H1 (cell line): ENCODE results near the gene GLO1. TPM values are rescaled to one million over a fixed set of nuclear protein-coding genes. Genes with fewer than 3 reads are reported as not detected.

Experiments
- CTCF ChIA-PET: fragments of 300-600 bp; sonication (Branson Sonifier 250); formaldehyde crosslinking; loops from one replicate; lab custom pipeline; 2021; ENCODE audit not compliant: partially characterized antibody; lab: Charles Lee
- POLR2A ChIA-PET: fragments of 300-600 bp; sonication (Branson Sonifier 250); formaldehyde crosslinking; loops from one replicate; lab custom pipeline; 2021; ENCODE audit warnings: inconsistent platforms; ENCODE audit not compliant: partially characterized antibody; lab: Charles Lee
- DNase-seq, 2 experiments: peaks; one replicate each; pipeline versions ENCODE4 v3.0.0 to v3.0.0-alpha.2; 2010 to 2022; ENCODE audit warnings: low spot score in 2 of 2, low read depth in 1 of 2, mixed read lengths in 1 of 2
- FAIRE-seq: peaks from 2 replicates; lab custom pipeline; 2011; peaks lifted over from hg19 to GRCh38; lab: Jason Lieb, UNC
- H2AFZ ChIP-seq: 2 replicates; pipeline ENCODE4 v1.8.1; 2012; ENCODE audit warnings: low read length, inconsistent platforms
- H2AK5ac ChIP-seq: 2 replicates; pipeline ENCODE4 v1.6.1; 2013; ENCODE audit warnings: low read depth, low read length
- H2BK120ac ChIP-seq: replicated peaks from 2 replicates; pipeline ENCODE3; 2013; ENCODE audit warnings: low read depth, low read length, inconsistent platforms
- H2BK12ac ChIP-seq: 2 replicates; pipeline ENCODE4 v1.6.1; 2013; ENCODE audit warnings: low read depth, low read length
- H2BK15ac ChIP-seq: 2 replicates; pipeline ENCODE4 v1.6.1; 2013; ENCODE audit warnings: low read length
- H2BK20ac ChIP-seq: 2 replicates; pipeline ENCODE4 v1.6.1; 2013; ENCODE audit warnings: low read length
- H2BK5ac ChIP-seq: 2 replicates; pipeline ENCODE4 v1.6.1; 2013; ENCODE audit warnings: low read depth, low read length
- H3K14ac ChIP-seq: 2 replicates; pipeline ENCODE4 v1.6.1; 2013; ENCODE audit warnings: inconsistent platforms; ENCODE audit not compliant: insufficient read length
- H3K18ac ChIP-seq: 2 replicates; pipeline ENCODE4 v1.6.1; 2013; ENCODE audit warnings: low read length; ENCODE audit errors: extremely low read depth
- H3K23ac ChIP-seq: 2 replicates; pipeline ENCODE4 v1.6.1; 2013; ENCODE audit warnings: inconsistent platforms; ENCODE audit not compliant: insufficient read length
- H3K23me2 ChIP-seq: 2 replicates; pipeline ENCODE4 v1.6.1; 2013; ENCODE audit warnings: low read depth, low read length
- H3K27ac ChIP-seq: 2 replicates; pipeline ENCODE4 v1.6.1; 2011; ENCODE audit warnings: low read depth, low read length, inconsistent platforms
- H3K27me3 ChIP-seq, 4 experiments: replicated peaks in 1 of 4; 1 replicate in 1 of 4; 2 replicates in 3 of 4; pipeline versions ENCODE4 v1.6.1 to v1.8.1; 2011 to 2013; ENCODE audit warnings: low read length in 3 of 4, mild to moderate bottlenecking in 3 of 4, inconsistent platforms in 2 of 4, mixed read lengths in 2 of 4, moderate library complexity in 1 of 4; ENCODE audit not compliant: control insufficient read depth in 3 of 4, insufficient read depth in 3 of 4; ENCODE audit errors: extremely low read depth in 1 of 4
- H3K36me3 ChIP-seq, 4 experiments: 2 replicates each; pipeline versions ENCODE4 v1.6.1 to v1.8.1; 2011 to 2013; ENCODE audit warnings: mild to moderate bottlenecking in 4 of 4, low read length in 3 of 4, moderate library complexity in 2 of 4, control low read depth in 1 of 4, inconsistent platforms in 1 of 4; ENCODE audit not compliant: insufficient read depth in 4 of 4, control insufficient read depth in 2 of 4
- H3K4ac ChIP-seq: replicated peaks from 2 replicates; pipeline ENCODE3; 2013; ENCODE audit warnings: low read length, low read depth, mixed read lengths, inconsistent platforms; ENCODE audit not compliant: insufficient read length
- H3K4me1 ChIP-seq, 4 experiments: replicated peaks in 1 of 4; 1 replicate in 1 of 4; 2 replicates in 3 of 4; pipeline versions ENCODE4 v1.6.1 to v1.8.1; 2011 to 2013; ENCODE audit warnings: low read length in 3 of 4, inconsistent platforms in 2 of 4, mixed read lengths in 1 of 4; ENCODE audit not compliant: insufficient read depth in 4 of 4, control insufficient read depth in 3 of 4
- H3K4me2 ChIP-seq, 2 experiments: 2 replicates each; pipeline versions ENCODE4 v1.6.1 to v1.8.1; 2011 to 2013; ENCODE audit warnings: low read depth in 2 of 2, low read length in 2 of 2, control low read depth in 1 of 2, inconsistent platforms in 1 of 2, mild to moderate bottlenecking in 1 of 2; ENCODE audit not compliant: insufficient read depth in 1 of 2
- H3K4me3 ChIP-seq, 4 experiments: fragments of 200-600, 300-600 bp in 1 of 4; sonication (generic), shearing (Covaris generic), sonication (Bioruptor Twin) in 1 of 4; 2 replicates each; pipeline versions ENCODE4 v1.5.1 to v1.8.1; 2011 to 2016; ENCODE audit warnings: low read length in 4 of 4, low read depth in 3 of 4, control low read depth in 2 of 4, inconsistent platforms in 2 of 4, mild to moderate bottlenecking in 2 of 4, mixed read lengths in 1 of 4, moderate library complexity in 1 of 4; ENCODE audit not compliant: insufficient read depth in 2 of 4; ENCODE audit errors: extremely low read depth in 1 of 4
- H3K56ac ChIP-seq: replicated peaks from 2 replicates; pipeline ENCODE3; 2013; ENCODE audit warnings: low read depth, mild to moderate bottlenecking, mixed read lengths, low read length, inconsistent platforms; ENCODE audit not compliant: insufficient read length
- H3K79me1 ChIP-seq: 2 replicates; pipeline ENCODE4 v1.6.1; 2013; ENCODE audit warnings: low read depth, low read length, control low read depth
- H3K79me2 ChIP-seq, 2 experiments: 2 replicates each; pipeline versions ENCODE4 v1.6.1 to v1.8.1; 2012 to 2013; ENCODE audit warnings: low read length in 2 of 2, mild to moderate bottlenecking in 2 of 2, inconsistent platforms in 1 of 2; ENCODE audit not compliant: insufficient read depth in 2 of 2, control insufficient read depth in 1 of 2
- H3K9ac ChIP-seq, 4 experiments: replicated peaks in 1 of 4; 1 replicate in 1 of 4; 2 replicates in 3 of 4; pipeline versions ENCODE4 v1.6.1 to v1.8.1; 2011 to 2013; ENCODE audit warnings: low read depth in 3 of 4, low read length in 3 of 4, control low read depth in 2 of 4, mild to moderate bottlenecking in 2 of 4, moderate library complexity in 2 of 4, inconsistent platforms in 1 of 4; ENCODE audit errors: extremely low read depth in 1 of 4
- H3K9me3 ChIP-seq, 2 experiments: 2 replicates each; pipeline versions ENCODE4 v1.6.1 to v1.8.1; 2012 to 2013; ENCODE audit warnings: mild to moderate bottlenecking in 2 of 2, moderate library complexity in 2 of 2, control low read depth in 1 of 2, inconsistent platforms in 1 of 2, low read depth in 1 of 2, low read length in 1 of 2, mixed read lengths in 1 of 2; ENCODE audit not compliant: insufficient read depth in 2 of 2
- H4K20me1 ChIP-seq, 2 experiments: replicated peaks in 1 of 2; 2 replicates each; pipeline versions ENCODE3 to v1.8.1; 2011 to 2013; ENCODE audit warnings: inconsistent platforms in 2 of 2, low read length in 2 of 2, mild to moderate bottlenecking in 1 of 2; ENCODE audit not compliant: insufficient read depth in 2 of 2, control insufficient read depth in 1 of 2
- H4K5ac ChIP-seq: 2 replicates; pipeline ENCODE4 v1.6.1; 2013; ENCODE audit warnings: low read length, low read depth, mixed read lengths, inconsistent platforms; ENCODE audit not compliant: insufficient read length
- H4K8ac ChIP-seq: 2 replicates; pipeline ENCODE4 v1.8.0; 2013; ENCODE audit warnings: mild to moderate bottlenecking, moderate library complexity, low read length, inconsistent platforms; ENCODE audit not compliant: insufficient read depth; ENCODE audit errors: extremely low read depth
- H4K91ac ChIP-seq: replicated peaks from 2 replicates; pipeline ENCODE3; 2013; ENCODE audit warnings: low read length, mixed read lengths, inconsistent platforms; ENCODE audit not compliant: insufficient read length
- CEBPB ChIP-seq: IDR thresholded peaks from 2 replicates; pipeline ENCODE4 v1.6.1; 2012; ENCODE audit warnings: low read depth, low read length
- RBBP5 ChIP-seq: IDR thresholded peaks from 2 replicates; pipeline ENCODE4 v1.7.1; 2012; ENCODE audit warnings: low read depth, mild to moderate bottlenecking, inconsistent platforms, low read length, moderate library complexity, borderline replicate concordance
- WGBS, 2 experiments: shearing (Covaris generic) in 1 of 2; methylation state at CpG; one replicate each; pipeline versions ENCODE4 v1.1.6 to v1.1.7; 2013 to 2015; ENCODE audit warnings: low lambda C conversion rate in 2 of 2, mixed read lengths in 2 of 2, inconsistent platforms in 1 of 2, low coverage in 1 of 2, missing lambda C conversion rate in 1 of 2; ENCODE audit not compliant: insufficient replicate concordance in 2 of 2, insufficient coverage in 1 of 2, insufficient read length in 1 of 2; ENCODE audit errors: extremely low coverage in 1 of 2, missing lambda C conversion rate in 1 of 2; 5-methylcytosine and 5-hydroxymethylcytosine counted together
- polyA plus RNA-seq, 7 experiments: library from polyadenylated mRNA; depleted of rRNA in 3 of 7; stranded (reverse) in 5 of 7; unstranded in 2 of 7; fragments of >200 nt in 5 of 7; fragments of 200-250 nt in 2 of 7; gene quantifications; 1 replicate in 5 of 7; 2 replicates in 1 of 7; 4 replicates in 1 of 7; pipeline versions ENCODE4 v1.2.1 to v1.2.3, GENCODE V29; 2011 to 2013; ENCODE audit warnings: missing spikeins in 2 of 7, mixed read lengths in 2 of 7
- total RNA-seq: library from RNA; stranded (reverse); fragmentation: NEBNext Ultra II Directional; extraction: Animal tissue kit (Norgen Biotek cat#: 25700); gene quantifications from 2 replicates; pipeline ENCODE4 v1.2.1, GENCODE V29; 2021

Gene GLO1
- total and polyA plus RNA-seq, 2 of the 8 experiments (the other 6 are each of a cell fraction or from before 2014, with no cell fraction given), result 104 to 170 TPM

DNA sequence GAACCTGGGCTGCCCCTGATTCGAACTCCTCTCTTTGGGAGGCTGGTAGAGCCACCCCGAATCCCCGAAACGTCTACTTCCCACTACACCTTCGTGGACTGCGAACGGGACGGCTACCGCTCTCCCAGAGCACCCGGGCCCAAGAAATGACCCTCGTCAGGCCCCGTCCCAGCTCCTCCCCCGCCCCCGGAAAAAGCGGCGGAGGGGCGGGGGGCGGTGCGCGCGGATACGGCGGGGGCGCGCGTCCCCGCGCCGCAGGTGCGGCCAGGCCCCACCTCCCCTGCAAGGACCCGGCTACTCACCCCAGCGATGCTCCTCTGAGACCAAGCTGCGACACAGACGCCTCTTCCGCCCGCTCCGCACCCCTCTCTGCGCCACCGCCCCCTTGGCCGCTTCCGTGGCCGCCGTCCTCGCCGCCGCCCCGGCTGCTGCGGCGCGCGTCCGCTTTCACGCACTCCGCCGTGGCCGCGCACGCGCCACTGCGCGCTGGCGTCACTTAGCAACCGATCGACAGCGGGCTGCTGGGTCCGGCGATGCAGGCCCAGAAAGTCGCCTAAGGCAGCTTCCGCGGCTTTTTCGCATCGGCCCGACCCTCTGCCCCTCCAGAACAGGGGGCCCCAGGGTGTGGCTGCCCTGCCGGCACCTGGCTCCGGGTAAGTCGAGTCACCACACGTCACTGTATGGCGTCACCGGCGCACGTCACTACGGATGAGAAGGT is 63.3 kb downstream of the GLO1 start, which contains the start of gene BTBD9:
Gene BTBD9 (minus strand): TSS at position 432 of the 718 bp plus-strand sequence.
- H3K23me2 ChIP-seq, result peaks cover 9% of the 10 kb centered on the region; the same call in 1 of the 2 replicates
- no peak within 1 kb of the TSS for H2AK5ac ChIP-seq
- H2AFZ ChIP-seq, result peak within 1 kb of the TSS; percentile 89
- H4K91ac ChIP-seq, result peak within 1 kb of the TSS; percentile 84
- no peak within 1 kb of the TSS for H3K14ac ChIP-seq
- no peaks in the 10 kb centered on the region for H4K20me1 ChIP-seq
- H2BK5ac ChIP-seq, result 0 out of 2 replicates have a peak within 1 kb of the TSS, but pooled peaks have one; percentile 68
- peak within 1 kb of the TSS; percentile 12; the same call in 1 of the 2 replicates for H3K18ac ChIP-seq
- H3K27me3 ChIP-seq, result no peaks in the 10 kb centered on the region
- H2BK120ac ChIP-seq, result no peak within 1 kb of the TSS
- DNase-seq (peak; percentile 36 to 90), FAIRE-seq (no peak)
- 1% methylated on average over 65 of the region's 82 CpGs; no CpG with 5 or more reads in 1 of the 2 experiments for WGBS, 2 experiments
- peak within 1 kb of the TSS; percentile 75 to 93 for H3K4me2 ChIP-seq
- H3K4ac ChIP-seq, result no peak within 1 kb of the TSS
- no peak within 1 kb of the TSS for H3K56ac ChIP-seq
- peak within 1 kb of the TSS; percentile 93 for H4K8ac ChIP-seq
- ChIA-PET CTCF (no interaction called here), POLR2A (interaction anchor here (0.8 to 1.9 kb wide), 4 partner anchors 9 to 27 kb away, joined by 3 to 8 read pairs (median 4); no protein-coding TSS in a partner anchor)
- peak within 1 kb of the TSS; percentile 90 for H4K5ac ChIP-seq
- H2BK12ac ChIP-seq, result peak within 1 kb of the TSS; percentile 43; the same call in 1 of the 2 replicates
- H3K4me1 ChIP-seq, result peaks cover 0 to 7% (median 5%) of the 10 kb centered on the region in 4 experiments; a peak in 5 of 7 replicates
- H3K4me3 ChIP-seq, result peak within 1 kb of the TSS; percentile 74 to 91 (median 82)
- H3K36me3 ChIP-seq, result no peaks in the 10 kb centered on the region
- H3K79me1 ChIP-seq, result no peaks in the 10 kb centered on the region
- no peaks in the 10 kb centered on the region for H3K9me3 ChIP-seq
- no peak within 1 kb of the TSS for H2BK20ac ChIP-seq
- peak within 1 kb of the TSS; percentile 76 for H3K27ac ChIP-seq
- peak within 1 kb of the TSS; percentile 67 to 83 (median 76) for H3K9ac ChIP-seq
- H3K79me2 ChIP-seq, result peaks cover 0 to 5% of the 10 kb centered on the region in 2 experiments; a peak in 2 of 4 replicates
- H2BK15ac ChIP-seq, result no peak within 1 kb of the TSS
- no peak within 1 kb of the TSS for H3K23ac ChIP-seq
- no peak for TF ChIP-seq CEBPB
- peak; percentile 94; the same call in 1 of the 2 replicates for TF ChIP-seq RBBP5
